ENCODE results near the gene NEU2.

The NEU2 gene

GRCh38 chr2:233032551-233033320 is at the start of gene NEU2:
NEU2 (plus strand) TSS chr2:233032672; CDS start chr2:233032672, 0 bp downstream.
- DNase-seq (ENCODE audit: low spot score), result no peak
- no peak for FAIRE-seq

GRCh38 chr2:232982926-232983668 is 49.4 kb upstream of the NEU2 start:
- FAIRE-seq, result no peak

GRCh38 chr2:232983669-232984140 is 48.8 kb upstream of the NEU2 start:
- FAIRE-seq (no peak), DNase-seq (ENCODE audit: low spot score) (no peak)

More at GRCh38 chr2:232982926-232983668, 49.4 kb upstream of the NEU2 start:
- DNase-seq (ENCODE audit: low spot score), result no peak

- no peak for FAIRE-seq
- no peak for DNase-seq (ENCODE audit: low spot score)
Observed at GRCh38 chr2:232984451-232985207, 47.8 kb upstream of the NEU2 start.

- no peak for DNase-seq (ENCODE audit: low spot score)
- FAIRE-seq, result no peak
Observed at GRCh38 chr2:232986155-232986554, 46.3 kb upstream of the NEU2 start.

GRCh38 chr2:232993231-232993821 is 39.1 kb upstream of the NEU2 start:
- no peak for FAIRE-seq
- DNase-seq (ENCODE audit: low spot score), result no peak

GRCh38 chr2:232994446-232994845 is 38.0 kb upstream of the NEU2 start:
- FAIRE-seq (no peak), DNase-seq (ENCODE audit: low spot score) (no peak)

- FAIRE-seq (no peak), DNase-seq (ENCODE audit: low spot score) (no peak)
Observed at GRCh38 chr2:232997749-232998665, 34.5 kb upstream of the NEU2 start.

GRCh38 chr2:232998666-232998985 is 33.8 kb upstream of the NEU2 start:
- DNase-seq (ENCODE audit: low spot score) (no peak), FAIRE-seq (no peak)

GRCh38 chr2:232999354-232999753 is 33.1 kb upstream of the NEU2 start:
- DNase-seq (ENCODE audit: low spot score), result no peak
- no peak for FAIRE-seq

- no peak for FAIRE-seq
- no peak for DNase-seq (ENCODE audit: low spot score)
Observed at GRCh38 chr2:233000886-233001750, 31.4 kb upstream of the NEU2 start.

GRCh38 chr2:233002829-233003657 is 29.4 kb upstream of the NEU2 start:
- FAIRE-seq (no peak), DNase-seq (ENCODE audit: low spot score) (no peak)

- peak; percentile 5 for FAIRE-seq
- no peak for DNase-seq (ENCODE audit: low spot score)
Observed at GRCh38 chr2:233003658-233004555, 28.6 kb upstream of the NEU2 start.

GRCh38 chr2:233005096-233005495 is 27.4 kb upstream of the NEU2 start:
- FAIRE-seq (no peak), DNase-seq (ENCODE audit: low spot score) (no peak)

GRCh38 chr2:233006648-233007047 is 25.8 kb upstream of the NEU2 start:
- FAIRE-seq, result no peak
- DNase-seq (ENCODE audit: low spot score), result no peak

GRCh38 chr2:233007270-233007669 is 25.2 kb upstream of the NEU2 start:
- DNase-seq (ENCODE audit: low spot score), result no peak
- FAIRE-seq, result no peak

GRCh38 chr2:233007739-233008138 is 24.7 kb upstream of the NEU2 start:
- DNase-seq (ENCODE audit: low spot score) (no peak), FAIRE-seq (no peak)

- no peak for DNase-seq (ENCODE audit: low spot score)
- FAIRE-seq, result no peak
Observed at GRCh38 chr2:233009661-233010060, 22.8 kb upstream of the NEU2 start.

Measured in urothelium cell line (cell line).